SH-SY5Y (cell line): ENCODE results near the gene ZNF296.

Experiments
- GATA2 ChIP-seq: IDR thresholded peaks from 2 replicates; pipeline ENCODE4 v1.6.1; 2011; ENCODE audit warnings: mild to moderate bottlenecking, low read depth, low read length
- GATA3 ChIP-seq: IDR thresholded peaks from 2 replicates; pipeline ENCODE4 v1.6.1; 2011; ENCODE audit warnings: low read depth, mild to moderate bottlenecking, low read length, moderate library complexity

- TF ChIP-seq GATA3 (no peak), GATA2 (no peak)
Measured at GRCh38 chr19:45095496-45096413, 19.5 kb upstream of the ZNF296 start.
